ENCODE measurements around the gene KRABD2.

The KRABD2 gene

DNA sequence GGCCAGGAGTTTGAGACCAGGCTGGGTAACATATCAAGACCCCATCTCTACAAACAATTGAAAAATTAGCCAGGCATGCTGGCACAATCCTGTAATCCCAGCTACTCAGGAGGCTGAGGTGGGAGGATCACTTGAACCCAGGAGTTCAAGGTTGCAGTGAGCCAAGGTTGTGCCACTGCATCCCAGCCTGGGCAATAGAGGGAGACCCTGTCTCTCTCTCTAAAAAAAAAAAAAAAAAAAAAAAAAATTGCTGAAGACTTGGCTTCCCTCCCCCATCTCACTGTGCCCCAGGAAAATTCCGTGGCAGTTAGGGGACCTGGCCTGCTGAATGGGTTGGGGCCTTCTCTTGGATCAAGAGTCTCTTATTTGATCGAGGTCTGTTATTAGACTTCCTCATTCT lies 37.0 kb downstream of the KRABD2 start, which contains the start of gene ODF4:
Gene ODF4 (plus strand): TSS at position 301 of the 400 bp plus-strand sequence. CDS start 212 bp downstream, outside the sequence.
- H3K9ac ChIP-seq (ENCODE audit: low read depth in 1 of 2, low read length in 2 of 2), result no peak within 1 kb of the TSS
- no peak for DNase-seq (ENCODE audit: low spot score)
- WGBS, result 79% methylated on average over 2 of the region's 2 CpGs
- H3K9me3 ChIP-seq (ENCODE audit: control insufficient read depth in 4 of 4, low read length in 3 of 4), result no peaks in the 10 kb centered on the region
- H3K4me1 ChIP-seq (ENCODE audit: control insufficient read depth in 4 of 4, insufficient read depth in 4 of 4, low read length in 3 of 4), result no peaks in the 10 kb centered on the region
- no peak within 1 kb of the TSS for H3K27ac ChIP-seq (ENCODE audit: low read depth in 1 of 2, low read length in 2 of 2)
- H3K27me3 ChIP-seq (ENCODE audit: control insufficient read depth in 4 of 4, insufficient read depth in 4 of 4, low read length in 3 of 4), result no peaks in the 10 kb centered on the region
- H3K36me3 ChIP-seq (ENCODE audit: control insufficient read depth in 4 of 4, insufficient read depth in 3 of 4, low read depth in 1 of 4, low read length in 3 of 4), result no peaks in the 10 kb centered on the region
- no peak for TF ChIP-seq CTCF (IDR thresholded peaks at IDR 0.05; ENCODE audit: low read depth, low read length, missing input control)
- TF ChIP-seq HNF4A (conservative IDR thresholded peaks at IDR 0.05), result no peak
- no peak for TF ChIP-seq RXRA (IDR thresholded peaks at IDR 0.05)
- no peak for TF ChIP-seq FOXA2 (IDR thresholded peaks at IDR 0.05)
- TF ChIP-seq ZBTB33 (IDR thresholded peaks at IDR 0.05), result no peak
- no peak for TF ChIP-seq YY1 (IDR thresholded peaks at IDR 0.05)
- no peak for TF ChIP-seq NR2F2 (IDR thresholded peaks at IDR 0.05)
- no peak for TF ChIP-seq GABPA (IDR thresholded peaks at IDR 0.05 in 1 of 2, conservative IDR thresholded peaks at IDR 0.05 in 1 of 2)
- no peak for TF ChIP-seq SP1 (IDR thresholded peaks at IDR 0.05)
- TF ChIP-seq TAF1 (conservative IDR thresholded peaks at IDR 0.05), result no peak
- TF ChIP-seq, protein P1, sequence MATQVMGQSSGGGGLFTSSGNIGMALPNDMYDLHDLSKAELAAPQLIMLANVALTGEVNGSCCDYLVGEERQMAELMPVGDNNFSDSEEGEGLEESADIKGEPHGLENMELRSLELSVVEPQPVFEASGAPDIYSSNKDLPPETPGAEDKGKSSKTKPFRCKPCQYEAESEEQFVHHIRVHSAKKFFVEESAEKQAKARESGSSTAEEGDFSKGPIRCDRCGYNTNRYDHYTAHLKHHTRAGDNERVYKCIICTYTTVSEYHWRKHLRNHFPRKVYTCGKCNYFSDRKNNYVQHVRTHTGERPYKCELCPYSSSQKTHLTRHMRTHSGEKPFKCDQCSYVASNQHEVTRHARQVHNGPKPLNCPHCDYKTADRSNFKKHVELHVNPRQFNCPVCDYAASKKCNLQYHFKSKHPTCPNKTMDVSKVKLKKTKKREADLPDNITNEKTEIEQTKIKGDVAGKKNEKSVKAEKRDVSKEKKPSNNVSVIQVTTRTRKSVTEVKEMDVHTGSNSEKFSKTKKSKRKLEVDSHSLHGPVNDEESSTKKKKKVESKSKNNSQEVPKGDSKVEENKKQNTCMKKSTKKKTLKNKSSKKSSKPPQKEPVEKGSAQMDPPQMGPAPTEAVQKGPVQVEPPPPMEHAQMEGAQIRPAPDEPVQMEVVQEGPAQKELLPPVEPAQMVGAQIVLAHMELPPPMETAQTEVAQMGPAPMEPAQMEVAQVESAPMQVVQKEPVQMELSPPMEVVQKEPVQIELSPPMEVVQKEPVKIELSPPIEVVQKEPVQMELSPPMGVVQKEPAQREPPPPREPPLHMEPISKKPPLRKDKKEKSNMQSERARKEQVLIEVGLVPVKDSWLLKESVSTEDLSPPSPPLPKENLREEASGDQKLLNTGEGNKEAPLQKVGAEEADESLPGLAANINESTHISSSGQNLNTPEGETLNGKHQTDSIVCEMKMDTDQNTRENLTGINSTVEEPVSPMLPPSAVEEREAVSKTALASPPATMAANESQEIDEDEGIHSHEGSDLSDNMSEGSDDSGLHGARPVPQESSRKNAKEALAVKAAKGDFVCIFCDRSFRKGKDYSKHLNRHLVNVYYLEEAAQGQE (IDR thresholded peaks at IDR 0.05), result no peak
- TF ChIP-seq JUND (IDR thresholded peaks at IDR 0.05), result no peak
- no peak for TF ChIP-seq FOXA1 (IDR thresholded peaks at IDR 0.05)
- TF ChIP-seq MAX (IDR thresholded peaks at IDR 0.05), result no peak
- TF ChIP-seq, protein P2, sequence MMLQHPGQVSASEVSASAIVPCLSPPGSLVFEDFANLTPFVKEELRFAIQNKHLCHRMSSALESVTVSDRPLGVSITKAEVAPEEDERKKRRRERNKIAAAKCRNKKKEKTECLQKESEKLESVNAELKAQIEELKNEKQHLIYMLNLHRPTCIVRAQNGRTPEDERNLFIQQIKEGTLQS (IDR thresholded peaks at IDR 0.05), result no peak
- no peak for TF ChIP-seq EGR1 (IDR thresholded peaks at IDR 0.05; ENCODE audit: low read depth in 2 of 2)
- TF ChIP-seq HNF4G (IDR thresholded peaks at IDR 0.05), result no peak
- no peak for TF ChIP-seq RAD21 (IDR thresholded peaks at IDR 0.05)
- no peak within 1 kb of the TSS for H3K4me3 ChIP-seq (ENCODE audit: low read depth in 1 of 3, low read length in 3 of 3)

All from liver (tissue), 8 donors.